IPS-18c (cell line): Measurements from ENCODE around the gene HNRNPU.
A peak's percentile ranks its signal among the peaks of the same experiment; 100 is the strongest.
"Not testable (repeated sequence)": the region's sequence is repeated elsewhere in the genome, so short reads cannot be mapped to it uniquely, and the experiment has no call there.

Source experiments
- H3K4me3 ChIP-seq: 2 replicates; pipeline ENCODE4 v1.7.0; 2013; ENCODE audit warnings: low read depth, mild to moderate bottlenecking, low read length, moderate library complexity; ENCODE audit not compliant: insufficient read depth
- H3K9me3 ChIP-seq: one replicate; pipeline ENCODE4 v1.6.1; 2013; ENCODE audit warnings: mild to moderate bottlenecking, low read length, moderate library complexity; ENCODE audit not compliant: control insufficient read depth, insufficient read depth

Gene HNRNPU

GRCh38 chr1:244833734-244834542 lies 30.4 kb downstream of the HNRNPU start:
- peak overlapping the region; percentile 78 for H3K4me3 ChIP-seq
- no peaks in the 10 kb centered on the region for H3K9me3 ChIP-seq

DNA sequence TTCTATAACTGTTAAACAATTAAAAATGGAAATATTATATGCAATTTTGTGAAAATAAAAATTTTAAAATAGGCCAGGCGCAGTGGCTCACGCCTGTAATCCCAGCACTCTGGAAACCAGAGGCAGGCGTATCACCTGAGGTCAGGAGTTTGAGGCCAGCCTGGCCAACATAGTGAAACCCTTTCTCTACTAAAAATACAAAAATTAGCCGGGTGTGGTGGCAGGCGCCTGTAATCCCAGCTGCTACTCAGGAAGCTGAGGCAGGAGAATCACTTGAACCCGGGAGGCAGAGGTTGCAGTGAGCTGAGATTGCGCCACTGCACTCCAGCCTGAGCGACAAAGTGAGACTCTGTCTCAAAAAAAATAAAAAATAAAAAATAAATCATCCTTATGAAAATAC lies 31.1 kb downstream of the HNRNPU start:
- H3K4me3 ChIP-seq, H3K9me3 ChIP-seq: not testable (repeated sequence)

GRCh38 chr1:244830639-244831038 lies 33.7 kb downstream of the HNRNPU start:
- no peak overlapping the region for H3K4me3 ChIP-seq

DNA sequence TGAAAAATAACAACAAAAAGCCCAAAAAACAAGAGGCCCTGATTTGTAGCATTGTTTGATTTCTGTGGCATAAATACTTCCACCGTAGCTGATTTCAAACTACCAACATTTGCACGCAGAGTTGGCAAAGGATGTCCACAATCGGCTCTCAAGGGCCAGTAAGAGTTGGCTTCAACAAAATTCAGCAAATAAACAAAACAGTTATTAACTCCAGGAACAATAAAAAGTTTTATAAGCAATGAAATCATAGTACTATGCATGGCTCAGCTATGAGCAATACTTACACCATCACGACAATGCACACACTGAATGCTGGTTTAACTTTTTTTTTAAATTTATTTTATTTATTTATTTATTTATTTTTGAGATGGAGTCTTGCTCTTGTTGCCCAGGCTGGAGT lies 37.6 kb downstream of the HNRNPU start:
- H3K4me3 ChIP-seq = no peak overlapping the region
- no peaks in the 10 kb centered on the region for H3K9me3 ChIP-seq

More at GRCh38 chr1:244830639-244831038, 33.7 kb downstream of the HNRNPU start:
- H3K9me3 ChIP-seq = no peaks in the 10 kb centered on the region

DNA sequence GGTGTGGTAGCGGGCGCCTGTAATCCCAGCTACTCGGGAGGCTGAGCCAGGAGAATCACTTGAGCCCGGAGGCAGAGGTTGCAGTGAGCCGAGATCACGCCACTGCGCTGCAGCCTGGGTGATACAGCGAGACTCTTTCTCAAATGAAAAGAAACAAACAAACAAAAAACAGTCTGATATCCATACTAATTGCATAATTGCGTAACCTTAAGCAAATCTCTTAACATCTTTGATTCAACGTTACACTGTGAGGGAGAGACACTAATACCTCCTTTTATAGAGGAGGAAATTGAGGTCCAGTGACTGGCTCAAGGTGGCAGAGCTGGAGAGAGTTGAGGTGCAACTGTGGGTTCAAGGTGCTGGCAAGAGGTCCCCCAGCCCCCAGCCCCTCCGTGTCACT lies 41.5 kb downstream of the HNRNPU start:
- no peaks in the 10 kb centered on the region for H3K9me3 ChIP-seq
- no peak overlapping the region for H3K4me3 ChIP-seq

DNA sequence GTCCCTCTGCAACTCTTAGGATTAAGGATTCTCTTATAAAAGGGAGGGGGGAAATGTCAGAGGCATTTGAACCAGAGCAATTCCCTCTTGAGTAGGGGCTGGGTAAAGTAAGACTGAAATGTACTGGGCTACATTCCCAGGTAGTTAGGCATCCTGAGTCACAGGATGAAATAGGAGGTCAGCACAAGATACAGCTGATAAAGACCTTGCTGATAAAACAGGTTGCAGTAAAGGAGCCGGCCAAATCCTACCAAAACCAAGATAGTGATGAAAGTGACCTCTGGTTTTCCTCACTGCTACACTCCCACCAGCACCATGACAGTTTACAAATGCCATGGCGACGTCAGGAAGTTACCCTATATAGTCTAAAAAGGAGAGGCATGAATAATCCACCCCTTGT lies 43.2 kb downstream of the HNRNPU start:
- H3K9me3 ChIP-seq = no peaks in the 10 kb centered on the region
- H3K4me3 ChIP-seq = no peak overlapping the region

DNA sequence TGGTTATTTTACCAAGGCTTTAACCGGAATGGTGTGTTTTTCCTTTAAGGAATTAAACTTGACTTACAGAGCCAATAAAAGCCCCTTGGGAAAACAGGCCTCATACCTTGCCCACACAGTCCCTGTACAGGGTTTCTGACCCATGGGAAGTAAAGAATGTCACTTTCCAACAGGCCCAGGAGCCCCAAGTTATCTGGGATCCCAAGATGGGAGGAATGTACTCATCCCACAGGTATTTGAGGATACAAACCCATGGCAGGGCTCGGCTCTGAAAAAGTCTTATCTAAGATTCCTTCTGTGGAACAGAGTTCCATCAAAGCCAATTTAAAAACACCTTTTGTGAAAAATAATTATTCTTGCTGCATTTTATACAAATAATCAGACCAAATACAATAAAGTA lies 44.2 kb downstream of the HNRNPU start:
- H3K4me3 ChIP-seq = no peak overlapping the region

GRCh38 chr1:244817415-244817894 lies 46.9 kb downstream of the HNRNPU start:
- Histone ChIP-seq H3K9me3 (no peaks in the 10 kb centered on the region), H3K4me3 (no peak overlapping the region; the same call in 1 of the 2 replicates)

More for the DNA sequence above, 44.2 kb downstream of the HNRNPU start:
- H3K9me3 ChIP-seq = no peaks in the 10 kb centered on the region

DNA sequence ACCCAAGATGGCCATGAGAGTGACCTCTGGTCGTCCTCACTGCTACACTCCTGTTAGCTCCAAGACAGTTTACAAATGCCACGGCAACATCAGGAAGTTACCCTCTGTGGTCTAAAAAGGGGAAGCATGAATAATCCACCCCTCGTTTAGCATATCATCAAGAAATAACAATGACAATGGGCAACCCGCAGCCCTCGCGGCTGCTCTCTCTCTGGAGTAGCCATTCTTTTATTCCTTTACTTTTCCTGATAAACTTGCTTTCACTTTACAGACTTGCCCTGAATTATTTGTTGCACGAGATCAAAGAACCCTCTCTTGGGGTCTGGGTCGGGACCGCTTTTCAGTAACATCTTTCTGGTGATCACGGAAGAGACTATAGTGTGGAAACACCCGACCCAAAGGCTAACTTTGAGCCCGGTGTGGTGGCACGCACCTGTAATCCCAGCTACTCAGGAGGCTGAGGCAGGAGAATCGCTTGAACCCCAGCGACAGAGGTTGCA lies 48.7 kb downstream of the HNRNPU start:
- no peaks in the 10 kb centered on the region for H3K9me3 ChIP-seq
- peak overlapping the region; percentile 34; the same call in 1 of the 2 replicates for H3K4me3 ChIP-seq

- H3K4me3 ChIP-seq = no peak overlapping the region
- no peaks in the 10 kb centered on the region for H3K9me3 ChIP-seq
Observed at GRCh38 chr1:244813327-244813726, 51.0 kb downstream of the HNRNPU start.

- no peak overlapping the region for H3K4me3 ChIP-seq
- H3K9me3 ChIP-seq = no peaks in the 10 kb centered on the region
Observed at GRCh38 chr1:244810221-244810620, 54.1 kb downstream of the HNRNPU start.

DNA sequence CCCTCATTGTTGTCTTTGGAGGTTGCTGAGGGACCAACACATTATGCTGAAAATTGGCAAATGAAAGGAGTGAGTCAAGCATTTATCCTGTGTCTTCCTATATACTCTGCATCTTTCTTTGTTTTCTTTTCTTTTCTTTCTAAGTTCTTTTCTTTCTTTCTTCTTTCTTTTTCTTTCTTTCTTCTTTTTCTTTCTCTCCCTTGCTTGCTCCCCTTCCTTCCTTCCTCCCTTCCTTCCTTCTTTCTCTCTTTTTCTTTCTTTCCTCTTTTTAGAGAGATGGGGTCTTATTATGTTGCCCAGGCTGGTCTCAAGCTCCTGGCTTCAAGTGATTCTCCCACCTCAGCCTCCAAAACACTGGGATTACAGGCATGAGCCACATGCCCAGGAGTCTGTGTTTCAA lies 57.2 kb downstream of the HNRNPU start:
- Histone ChIP-seq H3K4me3 (no peak overlapping the region), H3K9me3 (no peaks in the 10 kb centered on the region)

GRCh38 chr1:244804841-244805240 lies 59.5 kb downstream of the HNRNPU start:
- H3K4me3 ChIP-seq = no peak overlapping the region
- H3K9me3 ChIP-seq = no peaks in the 10 kb centered on the region

GRCh38 chr1:244802556-244803239 lies 61.6 kb downstream of the HNRNPU start:
- no peak overlapping the region for H3K4me3 ChIP-seq
- no peaks in the 10 kb centered on the region for H3K9me3 ChIP-seq

DNA sequence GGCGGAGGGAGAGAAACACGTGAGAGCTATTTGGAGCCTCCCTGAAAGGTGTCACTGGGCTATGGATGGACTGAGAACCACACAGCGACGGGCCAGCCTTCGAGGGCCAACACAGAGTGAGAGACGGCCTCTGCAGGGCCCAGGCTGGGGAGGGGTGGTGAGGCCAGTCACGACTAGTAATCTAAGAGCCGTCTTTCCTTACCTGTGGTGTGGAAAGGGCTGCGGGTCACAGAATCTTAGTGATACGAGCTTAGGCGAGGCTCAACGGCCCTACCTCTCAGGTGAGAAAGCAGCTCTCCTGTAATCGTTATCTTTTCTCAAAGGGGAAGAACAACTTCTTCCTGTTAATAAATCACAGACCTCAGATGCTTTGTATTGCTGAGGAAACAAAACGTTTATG lies 62.3 kb downstream of the HNRNPU start:
- H3K4me3 ChIP-seq = no peak overlapping the region
- H3K9me3 ChIP-seq = no peaks in the 10 kb centered on the region

GRCh38 chr1:244801246-244801645 lies 63.1 kb downstream of the HNRNPU start:
- no peaks in the 10 kb centered on the region for H3K9me3 ChIP-seq
- H3K4me3 ChIP-seq = no peak overlapping the region

DNA sequence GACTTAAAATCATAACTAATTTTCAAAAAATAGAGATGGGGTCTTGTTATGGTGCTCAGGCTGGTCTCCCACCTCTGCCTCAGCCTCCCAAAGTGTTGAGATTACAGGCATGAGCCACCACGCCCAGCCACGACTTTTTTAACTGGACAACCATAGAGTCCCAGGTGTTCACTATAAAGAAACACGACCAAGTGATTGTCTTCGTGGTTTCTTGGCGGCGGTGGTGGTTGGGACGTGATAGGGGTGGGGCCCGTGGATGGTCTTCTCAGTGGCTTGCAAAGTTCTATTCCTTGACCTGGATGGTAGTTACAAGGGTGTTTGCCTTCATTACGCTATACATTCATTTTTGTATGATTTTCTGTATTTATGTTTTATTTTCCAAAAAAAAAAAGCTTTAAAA lies 63.5 kb downstream of the HNRNPU start:
- Histone ChIP-seq H3K9me3 (no peaks in the 10 kb centered on the region), H3K4me3 (no peak overlapping the region)
